HEK293 (cell line): ENCODE data around the gene MAGI1.

Source experiments
- AEBP2 ChIP-seq: fragments of 450-650 bp; formaldehyde crosslinking; IDR thresholded peaks from 2 replicates; pipeline ENCODE4 v1.5.1; 2016; ENCODE audit warnings: missing biosample characterization, missing genetic modification characterization, borderline replicate concordance
- BCL11B ChIP-seq: fragments of 450-650 bp; formaldehyde crosslinking; IDR thresholded peaks from 2 replicates; pipeline ENCODE4 v1.5.1; 2016; ENCODE audit warnings: low read depth, missing biosample characterization, missing genetic modification characterization
- GLIS2 ChIP-seq: fragments of 450-650 bp; formaldehyde crosslinking; IDR thresholded peaks from 2 replicates; pipeline ENCODE4 v1.5.1; 2016; ENCODE audit warnings: missing biosample characterization, missing genetic modification characterization
- KLF1 ChIP-seq: fragments of 450-650 bp; formaldehyde crosslinking; IDR thresholded peaks from 2 replicates; pipeline ENCODE4 v1.5.1; 2016; ENCODE audit warnings: missing biosample characterization, missing genetic modification characterization
- OSR2 ChIP-seq: fragments of 450-650 bp; formaldehyde crosslinking; IDR thresholded peaks from 2 replicates; pipeline ENCODE4 v1.5.1; 2016; ENCODE audit warnings: missing biosample characterization, missing genetic modification characterization
- PATZ1 ChIP-seq: fragments of 450-650 bp; formaldehyde crosslinking; IDR thresholded peaks from 2 replicates; pipeline ENCODE4 v1.5.1; 2016; ENCODE audit warnings: missing biosample characterization, missing genetic modification characterization
- PRDM6 ChIP-seq: fragments of 450-650 bp; formaldehyde crosslinking; IDR thresholded peaks from 2 replicates; pipeline ENCODE4 v1.5.1; 2017; ENCODE audit warnings: missing biosample characterization, missing genetic modification characterization
- REPIN1 ChIP-seq: fragments of 450-650 bp; formaldehyde crosslinking; IDR thresholded peaks from 2 replicates; pipeline ENCODE4 v1.5.1; 2017; ENCODE audit warnings: missing biosample characterization, missing genetic modification characterization, low read depth
- SP7 ChIP-seq: fragments of 450-650 bp; formaldehyde crosslinking; IDR thresholded peaks from 2 replicates; pipeline ENCODE4 v1.5.1; 2016; ENCODE audit warnings: missing biosample characterization, missing genetic modification characterization
- ZBTB49 ChIP-seq: fragments of 450-650 bp; formaldehyde crosslinking; IDR thresholded peaks from 2 replicates; pipeline ENCODE4 v1.5.1; 2016; ENCODE audit warnings: missing biosample characterization, missing genetic modification characterization, low read depth
- ZBTB7A ChIP-seq: fragments of 450-650 bp; formaldehyde crosslinking; IDR thresholded peaks from 2 replicates; pipeline ENCODE4 v1.5.1; 2016; ENCODE audit warnings: low read depth, missing biosample characterization, missing genetic modification characterization
- ZFP3 ChIP-seq: fragments of 450-650 bp; formaldehyde crosslinking; IDR thresholded peaks from 2 replicates; pipeline ENCODE4 v1.5.1; 2016; ENCODE audit warnings: low read depth, missing biosample characterization, missing genetic modification characterization
- ZNF112 ChIP-seq: fragments of 450-650 bp; formaldehyde crosslinking; IDR thresholded peaks from 2 replicates; pipeline ENCODE4 v1.5.0; 2017; ENCODE audit warnings: missing biosample characterization, missing genetic modification characterization
- ZNF140 ChIP-seq: fragments of 450-650 bp; formaldehyde crosslinking; IDR thresholded peaks from 2 replicates; pipeline ENCODE4 v1.5.1; 2016; ENCODE audit warnings: missing biosample characterization, missing genetic modification characterization
- ZNF174 ChIP-seq: fragments of 450-650 bp; formaldehyde crosslinking; IDR thresholded peaks from 2 replicates; pipeline ENCODE4 v1.5.0; 2017; ENCODE audit warnings: missing biosample characterization, mild to moderate bottlenecking, missing genetic modification characterization
- ZNF18 ChIP-seq: fragments of 450-650 bp; formaldehyde crosslinking; IDR thresholded peaks from 2 replicates; pipeline ENCODE4 v1.5.1; 2016; ENCODE audit warnings: missing biosample characterization, missing genetic modification characterization
- ZNF266 ChIP-seq: fragments of 450-650 bp; formaldehyde crosslinking; IDR thresholded peaks from 2 replicates; pipeline ENCODE4 v1.5.1; 2016; ENCODE audit warnings: missing biosample characterization, missing genetic modification characterization, low read depth
- ZNF280C ChIP-seq: fragments of 450-650 bp; formaldehyde crosslinking; IDR thresholded peaks from 2 replicates; pipeline ENCODE4 v1.5.1; 2016; ENCODE audit warnings: missing biosample characterization, missing genetic modification characterization
- ZNF391 ChIP-seq: fragments of 450-650 bp; formaldehyde crosslinking; IDR thresholded peaks from 2 replicates; pipeline ENCODE4 v1.5.1; 2016; ENCODE audit warnings: low read depth, missing biosample characterization, missing genetic modification characterization, borderline replicate concordance
- ZNF404 ChIP-seq: fragments of 450-650 bp; formaldehyde crosslinking; IDR thresholded peaks from 2 replicates; pipeline ENCODE4 v1.5.1; 2017; ENCODE audit warnings: missing biosample characterization, missing genetic modification characterization
- ZNF416 ChIP-seq: fragments of 450-650 bp; formaldehyde crosslinking; IDR thresholded peaks from 2 replicates; pipeline ENCODE4 v1.5.1; 2016; ENCODE audit warnings: missing biosample characterization, missing genetic modification characterization
- ZNF423 ChIP-seq: fragments of 450-650 bp; formaldehyde crosslinking; IDR thresholded peaks from 2 replicates; pipeline ENCODE4 v1.5.1; 2016; ENCODE audit warnings: missing biosample characterization, missing genetic modification characterization
- ZNF560 ChIP-seq: fragments of 450-650 bp; formaldehyde crosslinking; IDR thresholded peaks from 2 replicates; pipeline ENCODE4 v1.5.1; 2017; ENCODE audit warnings: missing biosample characterization, missing genetic modification characterization, borderline replicate concordance
- ZNF600 ChIP-seq: fragments of 450-650 bp; formaldehyde crosslinking; IDR thresholded peaks from 2 replicates; pipeline ENCODE4 v1.5.1; 2016; ENCODE audit warnings: missing biosample characterization, missing genetic modification characterization
- ZNF701 ChIP-seq: fragments of 450-650 bp; formaldehyde crosslinking; IDR thresholded peaks from 2 replicates; pipeline ENCODE4 v1.5.1; 2016; ENCODE audit warnings: missing biosample characterization, missing genetic modification characterization
- ZNF776 ChIP-seq: fragments of 450-650 bp; formaldehyde crosslinking; IDR thresholded peaks from 2 replicates; pipeline ENCODE4 v1.5.0; 2017; ENCODE audit warnings: missing biosample characterization, missing genetic modification characterization, borderline replicate concordance
- ZNF830 ChIP-seq: fragments of 450-650 bp; IDR thresholded peaks from 2 replicates; pipeline ENCODE4 v1.5.0; 2018; ENCODE audit warnings: missing biosample characterization, missing genetic modification characterization, low read depth, mild to moderate bottlenecking, moderate library complexity
- ZSCAN5A ChIP-seq: fragments of 450-650 bp; formaldehyde crosslinking; IDR thresholded peaks from 2 replicates; pipeline ENCODE4 v1.5.1; 2016; ENCODE audit warnings: missing biosample characterization, missing genetic modification characterization

MAGI1 gene

GRCh38 chr3:65619451-65619881 is 419.3 kb downstream of the MAGI1 start (continued):
- no peak for TF ChIP-seq PRDM6 (tag by site-specific recombination)
- no peak for TF ChIP-seq ZNF140 (tag by site-specific recombination)
- TF ChIP-seq SP7 (tag by site-specific recombination), result no peak; the same call in 1 of the 2 replicates
- TF ChIP-seq ZBTB7A, result no peak
- TF ChIP-seq ZNF404 (tag by site-specific recombination), result no peak
- TF ChIP-seq ZNF174 (tag by site-specific recombination), result no peak
- no peak for TF ChIP-seq ZNF266 (tag by site-specific recombination)
- TF ChIP-seq ZNF423 (tag by site-specific recombination), result no peak
- TF ChIP-seq PATZ1 (tag by site-specific recombination), result 0 out of 2 replicates have a peak, but pooled peaks have one; percentile 19
- TF ChIP-seq ZNF280C (tag by site-specific recombination), result no peak
- TF ChIP-seq ZNF600 (tag by site-specific recombination), result peak; percentile 98
- TF ChIP-seq ZNF391 (tag by site-specific recombination), result no peak; the same call in 1 of the 2 replicates
- no peak for TF ChIP-seq ZNF830 (tag by site-specific recombination)
- TF ChIP-seq OSR2 (tag by site-specific recombination), result peak; percentile 57
- no peak for TF ChIP-seq BCL11B
- no peak for TF ChIP-seq ZBTB49
- no peak for TF ChIP-seq ZFP3
- no peak for TF ChIP-seq ZNF701 (tag by site-specific recombination)
- no peak for TF ChIP-seq REPIN1 (tag by site-specific recombination)
- no peak for TF ChIP-seq ZNF776 (tag by site-specific recombination)
- TF ChIP-seq GLIS2, result no peak
- no peak for TF ChIP-seq ZNF560 (tag by site-specific recombination)
- TF ChIP-seq AEBP2 (tag by site-specific recombination), result no peak
- no peak for TF ChIP-seq ZNF18 (tag by site-specific recombination)
- TF ChIP-seq ZNF416 (tag by site-specific recombination), result no peak
- TF ChIP-seq ZSCAN5A (tag by site-specific recombination), result no peak
- TF ChIP-seq ZNF112 (tag by site-specific recombination), result no peak
- no peak for TF ChIP-seq KLF1
